HEK293 (cell line): ENCODE measurements around the gene SAMHD1.
A peak's percentile ranks its signal among the peaks of the same experiment; 100 is the strongest.

Source experiments
- HIC1 ChIP-seq: fragments of 450-650 bp; formaldehyde crosslinking; IDR thresholded peaks from 2 replicates; pipeline ENCODE4 v1.5.1; 2016; ENCODE audit warnings: missing biosample characterization, missing genetic modification characterization
- HOXA7 ChIP-seq: sonication (generic); formaldehyde crosslinking; IDR thresholded peaks from 2 replicates; pipeline ENCODE4 v1.8.1; 2022; ENCODE audit warnings: missing genetic modification reagents, borderline replicate concordance
- IKZF3 ChIP-seq: fragments of 450-650 bp; IDR thresholded peaks from 2 replicates; pipeline ENCODE4 v1.5.0; 2018; ENCODE audit warnings: missing biosample characterization, mild to moderate bottlenecking, missing genetic modification characterization, moderate library complexity
- PATZ1 ChIP-seq: fragments of 450-650 bp; formaldehyde crosslinking; IDR thresholded peaks from 2 replicates; pipeline ENCODE4 v1.5.1; 2016; ENCODE audit warnings: missing biosample characterization, missing genetic modification characterization
- PRDM2 ChIP-seq: fragments of 450-650 bp; formaldehyde crosslinking; IDR thresholded peaks from 2 replicates; pipeline ENCODE4 v1.5.1; 2016; ENCODE audit warnings: missing biosample characterization, missing genetic modification characterization, borderline replicate concordance
- SETDB1 ChIP-seq: IDR thresholded peaks from one replicate; pipeline ENCODE4 v1.6.1; 2017; ENCODE audit warnings: mild to moderate bottlenecking, low read length, moderate library complexity, mixed read lengths; ENCODE audit not compliant: insufficient read length
- SP3 ChIP-seq: fragments of 450-650 bp; formaldehyde crosslinking; IDR thresholded peaks from 2 replicates; pipeline ENCODE4 v1.5.1; 2016; ENCODE audit warnings: missing biosample characterization, missing genetic modification characterization
- WT1 ChIP-seq: fragments of 450-650 bp; formaldehyde crosslinking; IDR thresholded peaks from 2 replicates; pipeline ENCODE4 v1.5.1; 2016; ENCODE audit warnings: missing biosample characterization, missing genetic modification characterization
- YY1 ChIP-seq: fragments of 450-650 bp; formaldehyde crosslinking; IDR thresholded peaks from 2 replicates; pipeline ENCODE4 v1.5.1; 2018; ENCODE audit warnings: missing biosample characterization, missing genetic modification characterization
- ZBTB1 ChIP-seq: fragments of 450-650 bp; formaldehyde crosslinking; IDR thresholded peaks from 2 replicates; pipeline ENCODE4 v1.5.1; 2016; ENCODE audit warnings: missing biosample characterization, missing genetic modification characterization
- ZBTB6 ChIP-seq: fragments of 450-650 bp; formaldehyde crosslinking; IDR thresholded peaks from 2 replicates; pipeline ENCODE4 v1.5.1; 2017; ENCODE audit warnings: missing biosample characterization, missing genetic modification characterization
- ZBTB8A ChIP-seq: fragments of 450-650 bp; formaldehyde crosslinking; IDR thresholded peaks from 2 replicates; pipeline ENCODE4 v1.5.1; 2016; ENCODE audit warnings: missing biosample characterization, missing genetic modification characterization
- ZFP3 ChIP-seq: fragments of 450-650 bp; formaldehyde crosslinking; IDR thresholded peaks from 2 replicates; pipeline ENCODE4 v1.5.1; 2016; ENCODE audit warnings: low read depth, missing biosample characterization, missing genetic modification characterization
- ZFP41 ChIP-seq: fragments of 450-650 bp; formaldehyde crosslinking; IDR thresholded peaks from 2 replicates; pipeline ENCODE4 v1.5.1; 2016; ENCODE audit warnings: missing biosample characterization, missing genetic modification characterization, borderline replicate concordance
- ZIC2 ChIP-seq: fragments of 450-650 bp; formaldehyde crosslinking; IDR thresholded peaks from 2 replicates; pipeline ENCODE4 v1.5.1; 2016; ENCODE audit warnings: missing biosample characterization, missing genetic modification characterization
- ZNF266 ChIP-seq: fragments of 450-650 bp; formaldehyde crosslinking; IDR thresholded peaks from 2 replicates; pipeline ENCODE4 v1.5.1; 2016; ENCODE audit warnings: missing biosample characterization, missing genetic modification characterization, low read depth
- ZNF341 ChIP-seq: fragments of 450-650 bp; formaldehyde crosslinking; IDR thresholded peaks from 2 replicates; pipeline ENCODE4; 2016; ENCODE audit warnings: low read depth, missing biosample characterization, missing genetic modification characterization
- ZNF362 ChIP-seq: fragments of 450-650 bp; formaldehyde crosslinking; IDR thresholded peaks from 2 replicates; pipeline ENCODE4 v1.5.1; 2016; ENCODE audit warnings: missing biosample characterization, missing genetic modification characterization
- ZNF394 ChIP-seq: fragments of 450-650 bp; formaldehyde crosslinking; IDR thresholded peaks from 2 replicates; pipeline ENCODE4 v1.5.1; 2016; ENCODE audit warnings: missing biosample characterization, missing genetic modification characterization, mild to moderate bottlenecking, moderate library complexity, borderline replicate concordance
- ZNF529 ChIP-seq: fragments of 450-650 bp; formaldehyde crosslinking; IDR thresholded peaks from 2 replicates; pipeline ENCODE4 v1.5.1; 2017; ENCODE audit warnings: missing genetic modification characterization, missing biosample characterization; ENCODE audit not compliant: insufficient replicate concordance
- ZNF555 ChIP-seq: fragments of 450-650 bp; formaldehyde crosslinking; conservative IDR thresholded peaks from 2 replicates; pipeline ENCODE4 v1.5.1; 2017; ENCODE audit warnings: missing biosample characterization, mild to moderate bottlenecking, missing genetic modification characterization, inconsistent platforms
- ZNF561 ChIP-seq: fragments of 450-650 bp; IDR thresholded peaks from 2 replicates; pipeline ENCODE4 v1.5.1; 2018; ENCODE audit warnings: missing biosample characterization, missing genetic modification characterization, borderline replicate concordance
- ZNF624 ChIP-seq: fragments of 450-650 bp; formaldehyde crosslinking; IDR thresholded peaks from 2 replicates; pipeline ENCODE4 v1.5.1; 2017; ENCODE audit warnings: missing biosample characterization, missing genetic modification characterization
- ZNF626 ChIP-seq: fragments of 450-650 bp; sonication (Bioruptor Pico); formaldehyde crosslinking; IDR thresholded peaks from 2 replicates; pipeline ENCODE4 v1.5.1; 2018; ENCODE audit warnings: missing biosample characterization, missing genetic modification characterization, inconsistent platforms
- ZNF658 ChIP-seq: fragments of 450-650 bp; formaldehyde crosslinking; IDR thresholded peaks from 2 replicates; pipeline ENCODE4; 2016; ENCODE audit warnings: missing biosample characterization, missing genetic modification characterization
- ZNF785 ChIP-seq: fragments of 450-650 bp; formaldehyde crosslinking; IDR thresholded peaks from 2 replicates; pipeline ENCODE4 v1.5.1; 2016; ENCODE audit warnings: missing biosample characterization, missing genetic modification characterization
- ZNF791 ChIP-seq: fragments of 450-650 bp; formaldehyde crosslinking; IDR thresholded peaks from 2 replicates; pipeline ENCODE4 v1.5.1; 2016; ENCODE audit warnings: missing biosample characterization, missing genetic modification characterization

SAMHD1 gene

GRCh38 chr20:36886859-36887751, 64.4 kb downstream of the SAMHD1 start (continued):
- TF ChIP-seq PRDM2 (tag by site-specific recombination) (no peak), ZBTB1 (no peak), ZNF791 (tag by site-specific recombination) (no peak), ZIC2 (tag by site-specific recombination) (peak; percentile 34), ZBTB6 (tag by site-specific recombination) (0 out of 2 replicates have a peak, but pooled peaks have one; percentile 40), HOXA7 (CRISPR knock-in tag) (no peak), ZNF658 (tag by site-specific recombination) (no peak), ZNF555 (tag by site-specific recombination) (no peak), YY1 (tag by site-specific recombination) (no peak), PATZ1 (tag by site-specific recombination) (no peak), ZNF626 (tag by site-specific recombination) (no peak), ZNF266 (tag by site-specific recombination) (no peak), SETDB1 (no peak), ZNF362 (tag by site-specific recombination) (no peak), ZFP41 (tag by site-specific recombination) (no peak), IKZF3 (tag by site-specific recombination) (no peak), ZBTB8A (tag by site-specific recombination) (no peak), ZNF561 (peak; percentile 84; the same call in 1 of the 2 replicates), ZNF394 (tag by site-specific recombination) (no peak), ZNF529 (tag by site-specific recombination) (no peak), SP3 (tag by site-specific recombination) (no peak), ZNF624 (tag by site-specific recombination) (no peak), HIC1 (tag by site-specific recombination) (no peak), ZNF785 (tag by site-specific recombination) (no peak), ZNF341 (peak; percentile 92), ZFP3 (tag by site-specific recombination) (no peak), WT1 (tag by site-specific recombination) (no peak)
